Astrocyte of the spinal cord (primary cell): ENCODE results near the gene TST.

Experiments used
- DNase-seq: peaks from one replicate; pipeline ENCODE4 v3.0.0; 2011; ENCODE audit warnings: low read depth, low spot score
- H3K4me3 ChIP-seq: 2 replicates; pipeline ENCODE4 v1.5.1; 2011; ENCODE audit warnings: low read depth, mild to moderate bottlenecking, low read length, moderate library complexity
- in situ Hi-C: cut with HindIII; loops from 2 replicates; pipeline ENCODE4 v1.10.0; 2017; ENCODE audit warnings: low sequenced_read_pairs
- TF ChIP-seq, protein P1 (sequence below): IDR thresholded peaks from 2 replicates; pipeline ENCODE4 v1.5.1; 2012; ENCODE audit warnings: low read depth, mild to moderate bottlenecking, low read length, inconsistent platforms

Gene TST

DNA sequence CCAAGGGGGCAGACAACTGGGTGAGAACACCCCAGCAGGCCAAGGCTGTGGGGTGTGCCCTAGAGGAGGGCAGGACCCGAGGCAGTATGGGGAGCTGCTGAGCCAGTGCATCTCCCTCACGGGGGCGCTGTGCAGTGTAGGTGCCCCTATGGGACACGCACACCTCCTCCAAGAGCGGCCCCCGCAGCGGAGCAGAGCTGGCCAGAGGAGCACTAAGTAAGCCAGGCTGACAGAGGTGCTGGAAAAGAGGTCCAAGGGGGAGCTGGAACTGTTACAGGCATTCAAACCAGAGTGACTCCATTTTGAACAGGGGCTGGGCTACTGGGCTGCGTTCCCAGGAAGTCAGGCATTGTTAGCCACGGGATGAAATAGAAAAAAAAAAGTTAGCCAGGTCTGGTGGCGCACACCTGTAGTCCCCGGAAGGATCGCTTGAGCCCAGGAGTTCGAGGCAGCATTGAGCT, 41.8 kb downstream of the TST start:
- H3K4me3 ChIP-seq, result peak overlapping the region; percentile 41
- peak; percentile 12 for DNase-seq
- TF ChIP-seq, protein P1, sequence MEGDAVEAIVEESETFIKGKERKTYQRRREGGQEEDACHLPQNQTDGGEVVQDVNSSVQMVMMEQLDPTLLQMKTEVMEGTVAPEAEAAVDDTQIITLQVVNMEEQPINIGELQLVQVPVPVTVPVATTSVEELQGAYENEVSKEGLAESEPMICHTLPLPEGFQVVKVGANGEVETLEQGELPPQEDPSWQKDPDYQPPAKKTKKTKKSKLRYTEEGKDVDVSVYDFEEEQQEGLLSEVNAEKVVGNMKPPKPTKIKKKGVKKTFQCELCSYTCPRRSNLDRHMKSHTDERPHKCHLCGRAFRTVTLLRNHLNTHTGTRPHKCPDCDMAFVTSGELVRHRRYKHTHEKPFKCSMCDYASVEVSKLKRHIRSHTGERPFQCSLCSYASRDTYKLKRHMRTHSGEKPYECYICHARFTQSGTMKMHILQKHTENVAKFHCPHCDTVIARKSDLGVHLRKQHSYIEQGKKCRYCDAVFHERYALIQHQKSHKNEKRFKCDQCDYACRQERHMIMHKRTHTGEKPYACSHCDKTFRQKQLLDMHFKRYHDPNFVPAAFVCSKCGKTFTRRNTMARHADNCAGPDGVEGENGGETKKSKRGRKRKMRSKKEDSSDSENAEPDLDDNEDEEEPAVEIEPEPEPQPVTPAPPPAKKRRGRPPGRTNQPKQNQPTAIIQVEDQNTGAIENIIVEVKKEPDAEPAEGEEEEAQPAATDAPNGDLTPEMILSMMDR, result peak; percentile 47
- in situ Hi-C loops, result no loop called here

DNA sequence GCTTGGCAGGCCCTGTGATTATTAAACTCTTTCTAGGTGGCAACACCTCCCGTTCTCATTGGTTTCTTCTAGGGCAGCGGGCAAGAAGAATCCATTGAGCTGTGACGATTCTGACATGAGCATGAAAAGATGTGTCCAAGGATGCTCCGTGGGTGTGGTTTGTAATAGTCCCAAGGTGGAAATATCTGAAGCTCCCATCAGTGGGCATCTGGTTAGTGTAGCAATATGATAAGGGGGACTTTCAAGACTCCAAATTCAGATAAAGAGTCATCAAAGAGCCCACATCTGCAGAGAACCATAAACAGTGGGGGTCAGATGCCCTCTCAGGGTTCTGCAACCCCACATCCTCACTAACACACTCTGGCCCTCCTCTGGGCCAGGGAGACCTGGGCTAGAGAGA, 42.6 kb downstream of the TST start:
- TF ChIP-seq, protein P1, result no peak
- no peak overlapping the region for H3K4me3 ChIP-seq
- in situ Hi-C loops, result no loop called here
- DNase-seq, result no peak

DNA sequence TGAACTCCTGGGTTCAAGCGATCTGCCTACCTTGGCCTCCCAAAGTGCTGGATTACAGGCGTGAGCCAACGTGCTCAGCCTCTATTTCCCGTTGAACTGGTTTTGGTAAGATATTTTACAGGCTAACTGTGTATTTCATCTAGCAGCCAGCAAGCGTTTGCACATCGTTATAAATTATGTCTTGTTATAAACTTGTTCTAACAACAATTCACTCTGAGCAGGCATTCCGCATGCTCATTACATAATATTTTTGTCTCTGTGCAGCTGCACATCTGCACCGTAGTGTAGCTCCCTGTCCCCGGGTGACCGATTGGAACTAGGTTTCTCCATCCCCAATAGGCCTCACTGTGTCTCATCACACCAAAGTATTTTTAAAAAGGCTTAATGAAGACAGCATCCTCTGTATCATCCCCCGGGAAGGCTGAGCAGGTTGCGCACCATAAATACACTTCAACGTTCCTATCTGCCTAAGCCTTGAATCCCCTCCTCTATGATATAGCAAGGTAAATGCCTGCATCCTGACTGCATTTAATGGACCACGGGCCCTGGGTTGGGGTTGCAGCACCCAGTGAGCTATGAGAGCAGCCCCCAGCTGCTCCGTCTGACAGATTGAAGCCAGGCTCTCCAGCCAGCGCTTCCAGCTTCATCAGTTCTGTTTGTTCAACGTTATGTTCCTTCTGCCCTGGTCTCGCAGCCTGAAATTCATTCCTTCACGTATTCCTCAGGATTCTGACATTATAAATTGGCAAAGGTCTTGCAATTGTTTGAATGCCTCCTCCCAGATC, 47.7 kb downstream of the TST start:
- in situ Hi-C loops, result no loop called here
- DNase-seq, result no peak
- TF ChIP-seq, protein P1, result no peak
- H3K4me3 ChIP-seq, result no peak overlapping the region

DNA sequence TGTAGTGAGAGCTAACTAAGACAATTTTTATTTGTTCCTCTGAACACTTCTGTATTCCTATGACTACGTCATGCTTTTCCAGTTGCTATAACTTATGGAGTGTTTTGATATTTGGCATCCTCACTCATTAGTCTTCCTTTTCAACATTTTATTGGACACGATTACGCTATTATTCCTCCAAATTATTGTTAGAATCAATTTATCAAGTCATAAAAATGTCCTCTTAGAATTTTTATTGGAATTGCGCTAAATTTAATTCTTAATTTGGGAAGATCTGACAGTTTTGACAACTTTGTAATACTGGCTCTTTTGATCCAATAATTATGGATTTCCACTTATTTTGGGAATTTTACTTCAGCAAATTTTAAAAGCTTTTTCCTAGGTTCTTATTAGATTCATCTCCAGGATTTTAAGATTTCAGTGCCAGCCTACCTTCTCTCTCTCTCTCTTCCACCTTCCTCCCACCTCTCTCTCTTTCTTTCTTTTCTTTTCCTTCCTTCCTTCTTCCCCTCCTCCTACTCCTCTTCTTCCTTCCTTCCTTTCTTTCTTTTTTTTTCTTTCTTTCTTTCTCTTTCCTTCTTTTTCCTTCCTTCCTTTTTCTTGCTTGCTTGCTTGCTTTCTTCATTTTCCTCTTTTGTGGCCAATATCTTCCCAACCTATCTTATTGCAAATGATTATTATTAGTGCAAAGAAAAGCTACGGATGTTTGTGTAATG, 50.8 kb downstream of the TST start:
- DNase-seq, result no peak
- TF ChIP-seq, protein P1, result no peak
- no peak overlapping the region for H3K4me3 ChIP-seq
- in situ Hi-C loops, result no loop called here

DNA sequence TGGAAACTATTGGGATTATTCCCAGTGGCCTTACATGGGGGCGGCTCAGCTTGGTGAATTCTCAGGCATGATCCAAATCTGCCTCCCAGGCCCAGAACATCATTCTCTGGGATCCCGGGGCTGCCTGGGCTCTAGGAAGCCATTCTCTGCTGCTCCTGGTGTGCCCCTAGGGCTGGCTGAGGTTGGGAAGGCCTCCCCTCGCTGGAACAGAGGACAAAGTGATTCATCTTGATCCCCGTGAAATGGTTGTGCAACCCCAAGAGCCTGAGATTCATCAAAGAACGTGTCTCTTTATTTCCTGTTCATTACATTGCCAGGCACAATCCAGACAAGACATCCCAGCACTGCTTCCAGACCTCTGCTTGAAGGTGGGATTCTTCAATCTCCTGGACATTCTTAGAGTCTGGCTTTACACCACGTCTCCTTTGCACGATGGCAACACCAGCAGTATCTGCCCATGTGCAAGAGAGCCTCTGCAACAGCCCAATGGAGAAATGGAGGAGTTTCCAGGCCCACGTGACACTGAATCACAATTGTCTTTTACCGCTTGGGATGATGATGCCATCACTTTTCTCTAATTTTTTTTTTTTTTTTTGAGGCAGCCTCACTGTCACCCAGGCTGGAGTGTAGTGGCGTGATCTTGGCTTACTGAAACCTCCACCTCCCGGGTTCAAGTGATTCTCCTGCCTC, 52.3 kb downstream of the TST start:
- H3K4me3 ChIP-seq, result no peak overlapping the region
- TF ChIP-seq, protein P1, result no peak
- DNase-seq, result no peak
- in situ Hi-C loops, result no loop called here

DNA sequence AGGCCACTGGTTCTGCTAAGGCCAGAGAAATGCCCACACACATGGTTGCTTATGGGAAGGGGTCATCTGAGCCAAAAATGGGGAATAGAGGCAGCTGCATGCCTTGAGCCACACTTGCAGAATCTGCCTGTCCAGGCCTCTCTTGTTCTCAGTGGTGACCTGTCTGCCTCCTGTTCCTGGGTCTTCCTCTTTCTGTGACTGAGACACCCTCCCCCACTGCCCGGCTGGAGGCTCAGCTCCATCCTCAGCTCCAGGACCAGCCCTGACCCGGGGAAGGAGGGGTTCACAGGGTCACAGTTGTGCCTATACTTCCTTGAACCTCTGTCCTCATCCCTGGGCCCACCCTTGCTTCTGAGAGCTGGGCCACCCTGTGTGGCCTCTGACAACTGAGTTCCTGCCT, 53.6 kb downstream of the TST start:
- H3K4me3 ChIP-seq, result no peak overlapping the region
- in situ Hi-C loops, result no loop called here
- TF ChIP-seq, protein P1, result no peak
- no peak for DNase-seq
